K562 (cell line): ENCODE data around the gene ARID3C. TPM values are rescaled to one million over a fixed set of nuclear protein-coding genes. Genes with fewer than 3 reads are reported as not detected.

ENCODE experiments used
- BRF1 ChIP-seq: IDR thresholded peaks from 3 replicates; pipeline ENCODE4 v1.6.1; 2011; ENCODE audit warnings: borderline replicate concordance, mild to moderate bottlenecking; ENCODE audit not compliant: insufficient read length; ENCODE audit errors: extremely low read depth
- CREB1 ChIP-seq, 2 experiments: sonication (generic) in 1 of 2; formaldehyde crosslinking in 1 of 2; IDR thresholded peaks; 2 replicates each; pipeline versions ENCODE4 v1.6.1 to v1.8.0; 2012 to 2022; ENCODE audit warnings: inconsistent platforms in 1 of 2, mild to moderate bottlenecking in 1 of 2, missing genetic modification reagents in 1 of 2, moderate library complexity in 1 of 2
- ELF1 ChIP-seq: fragments of 200-800 bp; sonication (Bioruptor generic); IDR thresholded peaks from 2 replicates; pipeline ENCODE4 v1.6.1; 2016; ENCODE audit warnings: missing genetic modification characterization, missing compliant biosample characterization
- KDM5B ChIP-seq: fragments of 200-600 bp; sonication (generic); IDR thresholded peaks from 2 replicates; pipeline ENCODE4 v1.6.1; 2012; ENCODE audit warnings: low read depth, mild to moderate bottlenecking, moderate library complexity, low read length, control low read depth, inconsistent platforms; ENCODE audit not compliant: insufficient replicate concordance
- MTA3 ChIP-seq: fragments of 450-650 bp; formaldehyde crosslinking; IDR thresholded peaks from 2 replicates; pipeline ENCODE4 v1.6.1; 2017; ENCODE audit warnings: mild to moderate bottlenecking, borderline replicate concordance
- RAD21 ChIP-seq, 2 experiments: fragments of 250-450 bp in 1 of 2; fragments of 450-650 bp in 1 of 2; sonication (Bioruptor Pico) in 1 of 2; formaldehyde crosslinking in 1 of 2; IDR thresholded peaks in 1 of 2; conservative IDR thresholded peaks in 1 of 2; 2 replicates each; pipeline versions ENCODE4 v1.4.0 to v1.8.0; 2020 to 2022; ENCODE audit warnings: mild to moderate bottlenecking in 2 of 2, moderate library complexity in 1 of 2
- SMAD4 ChIP-seq: fragments of 250-450 bp; sonication (Bioruptor Pico); conservative IDR thresholded peaks from 2 replicates; pipeline ENCODE4 v1.8.0; 2021; ENCODE audit warnings: inconsistent platforms, mild to moderate bottlenecking, moderate library complexity
- TAF1 ChIP-seq: IDR thresholded peaks from 2 replicates; pipeline ENCODE4 v1.6.1; 2011; ENCODE audit warnings: mild to moderate bottlenecking, low read length, moderate library complexity; ENCODE audit not compliant: insufficient read depth, control insufficient read depth, severe bottlenecking; ENCODE audit errors: extremely low read depth
- polyA plus RNA-seq, 8 experiments: library from polyadenylated mRNA; depleted of rRNA in 4 of 8; stranded (reverse) in 5 of 8; unstranded in 3 of 8; fragments of >200 nt; fragmentation: Nextera tagmentation in 2 of 8; fragmentation: Illumina TruSeq in 1 of 8; extraction: Ambion mirVana in 2 of 8; extraction: Trizol in 1 of 8; gene quantifications; 2 replicates each; pipeline versions ENCODE4 v1.2.1 to v1.2.3, GENCODE V29; 2011 to 2014; ENCODE audit warnings: inconsistent platforms in 1 of 8, missing spikeins in 1 of 8
- total RNA-seq, 7 experiments: library from RNA; depleted of rRNA in 6 of 7; stranded (reverse); fragments of >200 nt in 6 of 7; fragmentation: Illumina TruSeq in 2 of 7; extraction: Trizol in 2 of 7; gene quantifications; 2 replicates each; pipeline versions ENCODE4 v1.2.1 to v1.2.3, GENCODE V29; 2011 to 2021; ENCODE audit warnings: low replicate concordance in 1 of 7
- TF ChIP-seq, protein P1 (sequence below): IDR thresholded peaks from 2 replicates; pipeline ENCODE4 v1.6.1; 2016; ENCODE audit warnings: missing genetic modification characterization, missing compliant biosample characterization
- TF ChIP-seq, protein P2 (sequence below): fragments of 450-650 bp; IDR thresholded peaks from 2 replicates; pipeline ENCODE4 v1.7.1; 2018; ENCODE audit warnings: mild to moderate bottlenecking, low read depth; ENCODE audit not compliant: partially characterized antibody
- TF ChIP-seq, protein P3 (sequence below): sonication (generic); formaldehyde crosslinking; IDR thresholded peaks from 2 replicates; pipeline ENCODE4 v1.8.0; 2022; ENCODE audit warnings: missing genetic modification reagents, mild to moderate bottlenecking, borderline replicate concordance

Gene ARID3C
- total and polyA plus RNA-seq, 9 of the 15 experiments (the other 6 are each of a cell fraction or from before 2014, with no cell fraction given): not detected

DNA sequence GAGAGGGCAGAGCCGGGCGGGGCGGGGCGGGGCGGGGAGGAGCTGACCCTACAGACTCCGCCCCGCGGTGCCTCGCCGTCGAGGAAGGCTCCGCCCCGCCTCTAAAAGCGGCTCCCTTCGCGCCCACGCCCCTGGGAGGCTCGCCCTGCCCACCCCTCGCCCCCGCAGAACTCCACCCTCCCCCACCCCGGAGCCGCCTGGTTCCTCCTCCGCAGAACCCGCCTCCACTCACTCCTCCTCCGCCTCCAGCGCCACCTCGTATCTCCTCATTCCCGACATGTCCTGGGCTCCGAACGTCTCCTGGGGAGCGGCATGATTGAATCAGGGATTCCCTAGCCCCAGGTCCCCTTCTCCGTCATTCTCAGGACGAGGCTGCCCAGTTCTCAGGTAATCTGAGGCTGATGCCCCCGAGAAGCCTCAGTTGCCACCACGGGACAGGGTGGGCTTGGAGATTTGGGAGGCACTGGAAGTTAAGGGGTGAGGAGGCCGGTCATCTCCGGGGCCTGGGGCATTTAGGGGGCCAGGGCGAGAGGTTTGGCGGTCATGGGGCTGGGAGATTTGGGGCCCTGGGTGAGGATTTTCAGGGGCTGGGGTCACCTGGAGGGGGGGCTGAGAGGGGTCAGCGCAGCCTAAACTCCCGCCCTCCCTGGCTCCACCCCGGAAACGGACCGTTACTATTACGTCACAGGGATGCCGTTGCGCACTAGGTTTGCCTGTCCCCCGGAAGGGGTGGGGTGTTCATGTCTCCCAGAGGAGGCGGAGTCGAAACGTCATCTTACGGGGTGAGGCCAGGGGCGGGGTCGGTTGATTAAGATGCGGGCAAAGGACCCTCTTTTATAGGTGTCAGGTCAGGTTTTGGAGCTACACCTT, 36.8 kb upstream of the ARID3C start (continued):
- TF ChIP-seq, protein P1, sequence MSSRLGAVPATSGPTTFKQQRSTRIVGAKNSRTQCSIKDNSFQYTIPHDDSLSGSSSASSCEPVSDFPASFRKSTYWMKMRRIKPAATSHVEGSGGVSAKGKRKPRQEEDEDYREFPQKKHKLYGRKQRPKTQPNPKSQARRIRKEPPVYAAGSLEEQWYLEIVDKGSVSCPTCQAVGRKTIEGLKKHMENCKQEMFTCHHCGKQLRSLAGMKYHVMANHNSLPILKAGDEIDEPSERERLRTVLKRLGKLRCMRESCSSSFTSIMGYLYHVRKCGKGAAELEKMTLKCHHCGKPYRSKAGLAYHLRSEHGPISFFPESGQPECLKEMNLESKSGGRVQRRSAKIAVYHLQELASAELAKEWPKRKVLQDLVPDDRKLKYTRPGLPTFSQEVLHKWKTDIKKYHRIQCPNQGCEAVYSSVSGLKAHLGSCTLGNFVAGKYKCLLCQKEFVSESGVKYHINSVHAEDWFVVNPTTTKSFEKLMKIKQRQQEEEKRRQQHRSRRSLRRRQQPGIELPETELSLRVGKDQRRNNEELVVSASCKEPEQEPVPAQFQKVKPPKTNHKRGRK (tag): no peak
- TF ChIP-seq, protein P2, sequence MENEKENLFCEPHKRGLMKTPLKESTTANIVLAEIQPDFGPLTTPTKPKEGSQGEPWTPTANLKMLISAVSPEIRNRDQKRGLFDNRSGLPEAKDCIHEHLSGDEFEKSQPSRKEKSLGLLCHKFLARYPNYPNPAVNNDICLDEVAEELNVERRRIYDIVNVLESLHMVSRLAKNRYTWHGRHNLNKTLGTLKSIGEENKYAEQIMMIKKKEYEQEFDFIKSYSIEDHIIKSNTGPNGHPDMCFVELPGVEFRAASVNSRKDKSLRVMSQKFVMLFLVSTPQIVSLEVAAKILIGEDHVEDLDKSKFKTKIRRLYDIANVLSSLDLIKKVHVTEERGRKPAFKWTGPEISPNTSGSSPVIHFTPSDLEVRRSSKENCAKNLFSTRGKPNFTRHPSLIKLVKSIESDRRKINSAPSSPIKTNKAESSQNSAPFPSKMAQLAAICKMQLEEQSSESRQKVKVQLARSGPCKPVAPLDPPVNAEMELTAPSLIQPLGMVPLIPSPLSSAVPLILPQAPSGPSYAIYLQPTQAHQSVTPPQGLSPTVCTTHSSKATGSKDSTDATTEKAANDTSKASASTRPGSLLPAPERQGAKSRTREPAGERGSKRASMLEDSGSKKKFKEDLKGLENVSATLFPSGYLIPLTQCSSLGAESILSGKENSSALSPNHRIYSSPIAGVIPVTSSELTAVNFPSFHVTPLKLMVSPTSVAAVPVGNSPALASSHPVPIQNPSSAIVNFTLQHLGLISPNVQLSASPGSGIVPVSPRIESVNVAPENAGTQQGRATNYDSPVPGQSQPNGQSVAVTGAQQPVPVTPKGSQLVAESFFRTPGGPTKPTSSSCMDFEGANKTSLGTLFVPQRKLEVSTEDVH: peak; percentile 89
- TF ChIP-seq KDM5B (peak; percentile 84), MTA3 (peak; percentile 86), SMAD4 (no peak), TAF1 (peak; percentile 85), ELF1 (no peak), BRF1 (no peak), RAD21 (CRISPR knock-in tag; conservative IDR thresholded peaks at IDR 0.05 in 1 of 2, IDR thresholded peaks at IDR 0.05 in 1 of 2) (no peak), CREB1 (IDR thresholded peaks at IDR 0.05) (peak; percentile 96), CREB1 (CRISPR knock-in tag; IDR thresholded peaks at IDR 0.05) (peak; percentile 93)
- TF ChIP-seq, protein P3, sequence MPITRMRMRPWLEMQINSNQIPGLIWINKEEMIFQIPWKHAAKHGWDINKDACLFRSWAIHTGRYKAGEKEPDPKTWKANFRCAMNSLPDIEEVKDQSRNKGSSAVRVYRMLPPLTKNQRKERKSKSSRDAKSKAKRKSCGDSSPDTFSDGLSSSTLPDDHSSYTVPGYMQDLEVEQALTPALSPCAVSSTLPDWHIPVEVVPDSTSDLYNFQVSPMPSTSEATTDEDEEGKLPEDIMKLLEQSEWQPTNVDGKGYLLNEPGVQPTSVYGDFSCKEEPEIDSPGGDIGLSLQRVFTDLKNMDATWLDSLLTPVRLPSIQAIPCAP (CRISPR knock-in tag): no peak
- TF ChIP-seq, all 486 proteins: peak for 98
